ENCODE data around the gene FGG.
A peak's percentile ranks its signal among the peaks of the same experiment; 100 is the strongest.

FGG gene

GRCh38 chr4:154612472-154613414 is at the start of gene FGG:
Gene FGG, minus strand, starts transcription at chr4:154612656. Its CDS starts 47 bp downstream, at chr4:154612609.
- no peak for DNase-seq

DNA sequence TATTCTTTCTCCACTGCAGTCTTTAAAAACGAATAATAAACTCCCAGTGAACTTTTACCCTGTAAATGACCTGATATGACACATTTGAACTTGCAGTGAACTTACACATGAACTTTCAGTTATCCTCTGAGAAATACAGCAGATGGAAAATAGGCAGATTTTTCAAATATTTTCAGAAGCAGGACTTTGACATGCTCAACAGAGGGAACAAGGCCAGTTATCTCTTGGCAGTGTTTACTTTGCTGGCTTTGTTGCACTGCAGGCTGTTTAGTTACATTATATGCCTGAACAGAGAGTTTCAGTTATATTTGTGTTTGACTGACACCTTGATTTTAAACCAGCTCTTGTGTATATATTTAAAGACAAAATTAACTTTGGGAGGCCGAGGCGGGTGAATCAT is 47.6 kb upstream of the FGG start:
- DNase-seq = no peak

GRCh38 chr4:154658680-154659405 is 46.4 kb upstream of the FGG start:
- no peak for DNase-seq

GRCh38 chr4:154643493-154643892 is 31.0 kb upstream of the FGG start:
- no peak for DNase-seq

DNA sequence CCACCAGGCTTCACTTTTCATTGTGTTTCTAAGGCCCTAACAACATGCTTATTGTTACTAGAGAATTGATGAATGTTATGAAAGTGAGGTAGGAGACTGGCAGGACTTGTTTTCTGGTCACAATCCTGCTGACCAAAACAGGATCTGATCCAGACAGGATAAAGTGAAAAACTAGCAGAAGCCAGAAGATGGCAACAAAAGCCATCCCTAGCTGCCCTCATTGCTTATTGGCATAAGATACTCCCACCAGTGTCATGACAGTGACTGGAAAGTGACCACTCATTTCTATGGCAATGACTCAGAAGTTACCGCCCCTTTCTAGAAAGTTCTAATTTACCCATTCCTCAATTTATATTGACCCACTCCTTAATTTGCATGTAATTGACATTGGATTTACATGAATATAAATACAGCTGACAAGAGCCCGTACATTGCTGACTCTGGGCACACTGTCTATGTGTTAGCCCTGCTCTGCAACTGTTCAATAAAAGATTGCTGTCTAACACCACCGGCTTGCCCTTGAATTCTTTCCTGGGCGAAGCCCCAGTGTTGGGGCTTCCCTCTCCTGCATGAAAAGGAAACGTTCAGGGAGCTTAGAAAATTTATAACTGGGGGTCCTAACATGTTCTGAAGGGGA is 30.0 kb upstream of the FGG start:
- no peak for DNase-seq

- no peak for DNase-seq
Observed at GRCh38 chr4:154640999-154641398, 28.5 kb upstream of the FGG start.

GRCh38 chr4:154634058-154634457 is 21.6 kb upstream of the FGG start:
- DNase-seq = no peak

DNA sequence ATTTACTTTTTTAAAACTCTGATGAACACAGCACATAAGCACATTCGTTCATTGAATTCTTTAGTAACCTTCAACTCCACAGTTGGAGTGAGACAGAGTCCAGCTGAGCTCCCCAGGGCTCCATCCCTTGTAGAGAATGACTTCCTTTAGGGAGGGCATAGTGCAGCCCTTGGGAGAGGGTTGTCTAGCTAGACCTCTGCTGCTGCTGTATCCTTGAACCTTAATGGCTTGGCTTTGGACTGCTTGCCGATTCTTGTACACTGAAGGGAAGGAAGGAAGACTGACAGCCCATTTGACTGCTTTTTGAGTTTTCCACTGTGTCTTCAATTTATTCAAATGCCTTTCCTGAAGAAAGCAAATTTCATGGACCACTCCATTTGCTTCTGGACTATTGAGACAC is 19.4 kb upstream of the FGG start:
- DNase-seq = no peak

DNA sequence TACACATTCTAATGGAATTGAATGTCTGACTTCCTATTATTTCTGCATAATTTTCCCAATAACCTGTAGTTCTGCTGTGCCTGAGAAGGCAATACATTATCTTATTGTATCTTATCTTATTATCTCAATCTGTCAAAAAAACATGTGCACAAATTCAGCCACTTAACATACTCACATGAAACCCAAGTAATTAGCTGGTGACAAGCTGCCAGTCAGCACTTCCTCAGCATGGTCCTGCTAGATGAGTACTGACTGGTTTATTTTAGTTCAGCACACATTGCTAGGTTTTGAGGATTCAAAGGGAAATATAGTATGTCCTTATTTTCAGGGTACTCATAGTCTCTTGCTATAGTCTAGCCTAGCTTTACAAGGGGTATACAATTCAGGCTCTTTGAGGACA is 17.9 kb upstream of the FGG start:
- DNase-seq = no peak

DNA sequence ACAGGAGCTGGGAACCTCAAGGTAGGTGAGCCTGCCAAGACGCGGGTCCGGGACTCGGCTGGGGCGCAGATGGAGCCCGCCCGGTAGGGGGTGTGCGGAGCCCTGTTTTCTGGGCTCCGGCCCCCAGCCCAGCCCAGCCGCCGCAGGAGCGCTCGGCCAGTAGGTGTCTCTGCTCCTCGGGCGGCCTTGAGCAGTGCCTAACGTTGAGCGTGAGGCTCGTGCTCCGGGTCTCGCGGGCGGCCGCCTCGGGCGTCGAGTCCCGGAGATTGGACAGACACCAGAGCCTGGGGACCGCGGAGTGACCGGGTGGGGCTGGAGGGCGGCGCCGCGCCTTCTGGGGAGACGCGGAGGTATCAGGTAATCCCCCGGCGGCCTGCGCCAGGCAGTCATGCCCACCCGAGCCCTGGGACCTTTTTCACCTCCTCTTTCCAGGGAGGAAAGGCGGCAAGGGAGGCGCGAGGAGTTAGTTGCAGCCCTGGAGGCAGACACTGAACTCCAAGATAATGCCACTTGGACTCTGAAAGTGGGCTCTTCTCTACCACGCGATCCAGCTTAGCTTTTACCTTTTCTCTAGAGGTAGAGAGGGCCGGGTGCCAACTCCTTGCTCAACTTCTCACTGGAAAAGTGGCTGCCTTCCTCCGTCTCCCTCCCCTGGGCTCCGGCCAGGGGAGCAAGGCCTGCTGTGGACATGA is 14.5 kb upstream of the FGG start:
- peak; percentile 1 for DNase-seq

DNA sequence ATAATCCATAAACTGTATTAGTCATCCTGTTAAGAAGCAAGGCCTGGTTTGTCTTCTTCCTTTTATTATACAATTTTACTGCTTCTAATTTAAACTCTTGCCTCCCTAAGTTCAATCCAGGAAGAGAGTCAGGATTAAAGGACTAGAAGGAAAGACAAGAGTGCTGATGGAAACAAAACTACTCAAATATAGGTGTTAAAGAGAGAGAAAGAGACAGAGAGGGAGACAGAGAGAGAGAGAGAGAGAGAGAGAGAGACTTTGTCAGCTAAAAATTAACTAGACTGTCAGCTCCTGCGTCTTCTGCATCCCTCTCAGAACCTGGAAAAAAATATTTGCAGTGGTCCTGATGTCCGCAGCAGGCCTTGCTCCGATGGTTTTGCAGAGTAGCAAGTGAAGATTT is 13.5 kb upstream of the FGG start:
- DNase-seq = no peak

- no peak for DNase-seq
Observed at GRCh38 chr4:154623995-154624394, 11.5 kb upstream of the FGG start.

DNA sequence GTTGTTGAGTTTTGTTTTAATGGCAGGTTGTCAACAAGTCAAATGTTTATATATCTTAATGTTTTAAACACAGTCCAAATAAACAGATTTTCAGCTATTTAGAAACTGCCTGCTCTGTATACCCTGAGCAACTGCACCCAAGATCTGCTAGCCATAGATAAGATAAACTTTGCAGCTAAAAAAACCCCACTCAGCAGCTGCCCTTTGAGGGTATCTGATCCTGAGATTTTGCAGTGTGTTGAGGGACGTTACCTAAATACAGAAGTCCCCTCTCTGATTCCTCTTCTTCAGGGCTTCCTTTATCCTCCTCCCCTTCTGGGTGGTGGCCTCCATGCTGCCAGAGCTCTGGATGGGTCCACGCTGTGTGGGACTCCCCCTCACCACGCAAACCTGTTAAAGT is 11.0 kb upstream of the FGG start:
- DNase-seq = no peak

GRCh38 chr4:154622598-154622997 is 10.1 kb upstream of the FGG start:
- no peak for DNase-seq

DNA sequence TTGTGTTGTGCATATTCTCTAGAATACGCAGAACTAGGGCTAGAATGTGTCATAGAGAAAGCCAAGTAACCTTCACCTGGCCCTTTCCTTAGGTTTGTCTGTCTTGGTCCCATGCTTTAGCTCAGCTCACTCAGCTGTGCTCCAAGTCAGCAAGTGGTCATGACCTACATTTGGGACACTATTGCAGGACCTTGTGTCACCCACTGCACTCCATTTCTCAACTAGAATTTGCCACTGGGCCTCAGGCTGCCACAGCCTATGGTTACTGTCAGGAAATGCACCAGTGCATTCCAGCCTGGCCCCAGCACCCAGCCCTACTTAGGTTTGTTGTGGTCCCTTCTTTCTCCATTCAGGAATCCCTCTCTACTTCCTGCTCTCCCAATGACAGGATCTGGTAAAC is 7.7 kb upstream of the FGG start:
- no peak for DNase-seq

DNA sequence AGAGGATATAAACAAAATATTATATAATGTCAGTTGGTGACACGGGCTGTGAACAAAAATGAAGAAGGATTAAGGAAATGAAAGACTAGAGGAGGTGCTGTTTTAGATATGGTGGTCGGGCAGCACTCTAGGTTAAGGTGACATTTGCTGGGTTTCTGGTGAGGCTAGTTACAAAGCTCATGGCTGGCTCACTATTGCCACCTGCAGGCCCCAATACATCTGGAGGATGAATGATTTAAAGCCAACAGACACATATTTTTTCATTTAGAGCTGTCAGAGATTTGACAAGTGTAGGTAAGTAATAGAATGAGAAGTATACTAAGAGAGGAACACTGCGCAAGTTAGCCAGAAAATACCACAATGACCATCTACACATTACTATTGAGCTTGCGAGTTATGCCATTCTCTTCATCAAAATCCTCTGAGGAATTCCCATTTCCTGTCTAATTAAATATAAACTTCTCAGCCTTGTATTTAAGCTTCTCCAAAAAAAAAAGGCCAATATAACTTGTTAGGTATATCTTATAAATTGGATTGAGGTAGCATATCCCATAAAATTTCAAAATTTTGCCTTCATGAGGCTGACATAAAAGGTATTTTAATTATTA is 6.4 kb upstream of the FGG start:
- DNase-seq = no peak

- no peak for DNase-seq
Observed at GRCh38 chr4:154617820-154618317, 5.4 kb upstream of the FGG start.

GRCh38 chr4:154616731-154617130 is 4.3 kb upstream of the FGG start:
- DNase-seq = no peak

- DNase-seq = no peak
Observed at GRCh38 chr4:154616287-154616686, 3.8 kb upstream of the FGG start.

DNA sequence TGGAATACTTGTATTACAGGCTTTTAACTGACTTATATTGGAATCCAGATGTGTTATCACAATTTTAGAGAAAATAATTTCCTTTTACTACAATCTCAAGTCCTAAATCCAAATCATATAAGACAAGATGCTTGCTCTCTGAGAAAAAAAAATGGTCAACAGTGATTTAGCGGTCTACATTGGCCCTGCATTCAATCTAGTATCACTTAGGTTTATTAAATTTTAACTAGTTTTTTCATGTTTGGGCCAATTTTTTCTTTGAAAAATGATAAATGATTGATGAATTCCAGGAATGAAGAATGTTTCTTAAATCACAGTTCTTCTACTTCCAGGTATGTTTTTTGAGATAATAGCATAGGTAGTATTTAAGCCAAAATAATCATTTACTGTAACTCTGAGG is 2.8 kb upstream of the FGG start:
- DNase-seq = no peak

DNA sequence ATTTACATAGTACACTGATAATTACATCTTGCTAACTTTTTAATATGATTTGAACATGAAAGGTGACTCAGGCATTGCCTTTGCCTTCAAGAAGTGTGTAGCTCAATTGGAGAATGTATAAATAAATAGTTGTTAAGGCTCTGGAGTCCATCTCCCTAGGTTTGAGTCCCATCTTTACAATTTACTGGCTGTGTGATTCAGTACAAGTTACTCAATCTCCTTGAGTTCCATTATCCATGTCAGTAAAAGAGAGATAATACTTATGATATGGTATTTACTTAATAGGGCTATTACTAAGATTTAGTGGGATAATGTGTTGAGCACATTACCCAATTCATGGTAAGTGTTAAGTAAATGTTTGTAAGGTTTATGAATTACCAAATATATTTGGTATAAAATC is 1.9 kb upstream of the FGG start:
- no peak for DNase-seq

GRCh38 chr4:154611833-154612232 is 623 bp downstream of the FGG start:
- DNase-seq = no peak

- DNase-seq = no peak
Observed at GRCh38 chr4:154610582-154610981, 1.9 kb downstream of the FGG start.

Measured in NCI-H524 treated with DMSO at 0.1 percent for 48 hours (cell line).